Measurements from ENCODE around the gene TRMT5. TPM values are rescaled to one million over a fixed set of nuclear protein-coding genes. Genes with fewer than 3 reads are reported as not detected.

TRMT5 gene
- total RNA-seq, 1 donor, result 2.7 TPM

DNA sequence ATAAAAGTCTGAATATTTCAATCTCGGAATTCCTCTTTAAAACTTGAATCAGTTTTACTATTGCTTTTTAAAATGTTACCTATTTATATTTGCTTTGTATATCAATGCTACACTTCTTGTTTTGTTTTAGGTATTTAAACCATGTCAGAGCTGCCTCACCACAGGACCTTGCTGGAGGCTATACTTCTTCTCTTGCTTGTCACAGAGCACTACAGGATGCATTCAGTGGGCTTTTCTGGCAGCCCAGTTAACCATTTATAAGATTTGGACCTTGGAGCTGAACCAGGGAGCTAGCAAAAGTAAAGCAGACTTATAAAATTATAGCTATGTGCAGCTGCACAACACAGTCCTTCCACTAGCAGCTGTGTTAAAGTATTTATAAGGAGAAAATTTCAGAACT lies 12.8 kb downstream of the TRMT5 start:
- no peak for DNase-seq (ENCODE audit: low read depth in 2 of 3, low spot score in 2 of 3)

DNA sequence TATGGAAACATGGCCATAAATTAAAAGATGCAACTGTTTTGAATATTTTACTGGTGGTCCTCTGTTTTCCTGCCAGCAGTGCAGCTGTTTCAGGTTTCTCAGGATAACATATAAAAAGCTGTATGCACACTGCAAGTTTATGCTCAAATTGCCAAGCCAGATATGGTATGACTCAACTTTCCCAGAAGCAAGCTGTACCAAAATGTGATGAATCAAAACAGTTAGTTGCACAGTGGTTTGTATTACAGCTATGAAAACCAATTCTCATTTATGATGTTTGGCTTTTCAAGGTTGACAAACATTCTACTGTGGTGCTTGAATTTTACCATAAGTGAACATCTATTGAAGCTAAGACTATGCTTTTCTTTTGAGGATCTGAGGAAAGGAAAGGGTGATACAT lies 15.5 kb downstream of the TRMT5 start:
- no peak for DNase-seq (ENCODE audit: low read depth in 2 of 3, low spot score in 2 of 3)

DNA sequence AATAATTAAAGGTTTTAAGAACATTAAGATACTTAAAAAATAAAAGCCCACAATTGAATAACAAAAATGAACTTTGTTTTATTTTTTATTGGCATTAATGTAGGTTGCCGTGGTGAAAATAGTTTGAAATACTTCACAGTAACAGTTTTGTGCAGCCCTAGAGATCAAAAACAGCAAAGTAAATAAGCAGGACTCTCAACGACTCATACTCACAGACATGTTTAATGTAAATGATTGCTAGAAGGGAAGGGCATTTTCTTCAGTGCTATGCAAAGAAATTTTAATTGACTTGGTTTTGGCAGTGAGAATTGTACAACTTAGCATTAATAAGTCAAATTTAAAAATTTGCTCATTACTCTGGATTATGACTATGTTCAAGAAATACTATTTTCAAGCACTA lies 16.0 kb downstream of the TRMT5 start:
- no peak for DNase-seq (ENCODE audit: low read depth in 2 of 3, low spot score in 2 of 3)

DNA sequence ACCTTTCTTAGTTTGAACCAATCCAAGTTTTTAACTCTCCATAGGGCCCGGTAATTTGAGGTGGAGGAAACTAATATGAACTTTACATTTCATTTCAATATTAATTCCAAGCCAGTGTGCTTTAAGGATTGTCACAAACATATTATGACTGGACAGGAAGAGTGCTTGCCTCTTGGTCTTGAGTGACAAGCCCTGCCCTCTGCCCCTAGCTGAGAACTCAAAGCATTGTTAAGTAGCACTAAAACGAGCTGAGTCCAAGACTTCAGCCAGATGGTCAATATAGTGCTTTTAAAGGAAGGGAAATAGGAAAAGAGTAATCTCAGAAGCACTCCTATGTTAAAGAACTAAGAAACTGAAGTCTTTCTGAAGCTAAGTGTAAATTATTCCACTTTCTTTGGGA lies 17.1 kb downstream of the TRMT5 start:
- DNase-seq (ENCODE audit: low read depth in 2 of 3, low spot score in 2 of 3), result no peak

DNA sequence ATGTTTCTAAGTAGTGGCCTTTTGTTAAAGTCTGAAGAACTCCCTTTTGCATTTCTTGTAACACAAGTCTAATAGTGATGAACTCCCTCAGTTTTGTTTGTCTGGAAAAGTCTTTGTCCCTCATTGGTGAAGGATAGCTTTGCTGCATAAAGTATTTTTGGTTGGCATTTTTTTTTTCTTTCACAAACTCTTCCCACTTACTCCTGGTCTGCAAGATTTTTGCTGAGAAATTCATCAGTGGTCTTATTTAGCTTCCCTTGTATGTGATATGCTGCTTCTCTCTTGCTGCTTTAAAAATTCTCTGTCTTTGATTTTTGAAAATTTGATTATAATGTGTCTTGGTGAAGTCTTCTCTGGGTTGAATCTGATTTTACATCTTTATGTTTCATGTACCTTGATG lies 22.7 kb downstream of the TRMT5 start:
- peak in 2 of 3 donors; percentile 8 to 32 for DNase-seq (ENCODE audit: low read depth in 2 of 3, low spot score in 2 of 3)

DNA sequence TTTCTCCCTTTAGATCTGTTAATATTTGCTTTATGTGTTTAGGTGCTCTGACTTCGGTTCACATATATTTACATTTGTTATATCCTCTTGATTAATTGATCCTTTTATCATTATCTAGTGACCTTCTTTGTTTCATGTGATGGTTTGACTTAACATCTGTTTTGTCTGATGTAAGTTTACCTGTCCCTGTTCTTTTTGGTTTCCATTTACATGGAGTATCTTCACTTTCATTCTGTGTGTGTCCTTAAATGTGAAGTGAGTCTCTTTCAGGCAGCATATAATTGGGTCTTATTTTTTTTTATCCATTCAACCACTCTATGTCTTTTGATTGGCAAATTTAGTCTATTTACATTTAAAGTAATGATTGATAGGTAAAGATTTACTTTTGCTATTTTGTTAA lies 24.2 kb downstream of the TRMT5 start:
- DNase-seq (ENCODE audit: low read depth in 2 of 3, low spot score in 2 of 3), result no peak

DNA sequence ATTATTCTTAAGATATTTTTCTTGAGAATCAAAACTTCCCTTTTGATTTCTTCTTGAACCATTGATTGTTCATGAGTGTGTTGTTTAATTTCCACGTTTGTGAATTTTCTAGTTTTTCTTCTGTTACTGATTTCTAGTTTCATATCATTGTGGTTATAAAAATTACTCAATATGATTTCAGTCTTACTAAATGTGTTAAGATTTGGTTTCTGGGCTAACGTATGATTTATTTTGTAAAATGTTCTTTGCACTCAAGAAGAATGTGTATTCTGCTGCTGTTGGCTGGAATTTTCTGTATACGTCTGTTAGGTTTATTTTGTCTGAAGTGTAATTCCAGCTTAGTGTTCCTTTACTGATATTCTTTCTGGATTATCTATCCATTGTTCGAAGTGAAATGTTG lies 24.7 kb downstream of the TRMT5 start:
- DNase-seq (ENCODE audit: low read depth in 2 of 3, low spot score in 2 of 3), result no peak

DNA sequence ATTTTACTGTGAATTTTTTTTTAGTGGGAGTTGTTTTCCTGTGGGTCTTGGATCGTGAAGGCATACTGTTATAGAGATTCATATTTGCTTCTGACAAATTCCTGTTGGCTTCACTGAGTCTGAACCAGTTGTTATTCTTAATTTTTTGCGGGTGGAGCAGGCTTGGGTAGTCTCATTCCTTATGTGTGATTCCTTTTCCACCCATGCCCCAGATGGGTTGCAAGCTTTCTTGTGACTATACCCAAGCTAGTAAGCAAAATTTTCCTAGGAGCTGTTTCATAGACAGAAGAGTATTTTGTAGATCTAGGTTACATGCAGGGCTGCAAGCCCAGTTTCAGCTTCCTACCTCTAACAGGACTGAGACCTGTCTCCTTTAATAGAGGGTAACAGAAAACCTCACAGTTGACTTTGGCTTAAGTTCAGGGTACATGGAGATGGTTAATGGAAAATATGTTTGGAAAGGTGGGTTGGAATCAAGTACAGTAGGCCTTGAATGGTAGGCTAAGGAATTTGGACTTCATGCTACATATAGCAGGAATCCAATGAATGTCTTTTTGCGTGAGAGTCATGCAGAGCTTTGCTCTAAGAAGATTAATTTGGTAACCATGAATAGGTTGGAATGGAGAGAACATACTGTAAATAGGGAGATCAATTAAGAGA lies 29.0 kb downstream of the TRMT5 start:
- no peak for DNase-seq (ENCODE audit: low read depth in 2 of 3, low spot score in 2 of 3)

DNA sequence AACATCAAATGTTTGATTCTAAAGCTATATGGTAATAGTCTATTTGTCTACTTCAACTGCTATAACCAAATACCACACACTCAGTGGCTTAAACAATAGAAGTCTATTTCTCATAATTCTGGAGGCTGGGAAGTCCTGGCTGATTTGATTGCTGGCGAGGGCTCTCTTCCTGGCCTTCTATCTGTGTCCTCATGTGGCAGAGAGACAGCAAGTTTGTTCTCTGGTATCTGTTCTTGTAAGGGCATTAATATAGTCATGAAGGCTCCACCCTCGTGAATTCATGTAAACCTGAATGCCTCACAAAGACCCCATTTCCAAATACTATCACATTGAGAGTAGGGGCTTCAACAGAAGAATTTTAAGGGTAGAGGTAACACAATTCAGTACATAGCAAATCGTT lies 34.1 kb downstream of the TRMT5 start:
- no peak for DNase-seq (ENCODE audit: low read depth in 2 of 3, low spot score in 2 of 3)

DNA sequence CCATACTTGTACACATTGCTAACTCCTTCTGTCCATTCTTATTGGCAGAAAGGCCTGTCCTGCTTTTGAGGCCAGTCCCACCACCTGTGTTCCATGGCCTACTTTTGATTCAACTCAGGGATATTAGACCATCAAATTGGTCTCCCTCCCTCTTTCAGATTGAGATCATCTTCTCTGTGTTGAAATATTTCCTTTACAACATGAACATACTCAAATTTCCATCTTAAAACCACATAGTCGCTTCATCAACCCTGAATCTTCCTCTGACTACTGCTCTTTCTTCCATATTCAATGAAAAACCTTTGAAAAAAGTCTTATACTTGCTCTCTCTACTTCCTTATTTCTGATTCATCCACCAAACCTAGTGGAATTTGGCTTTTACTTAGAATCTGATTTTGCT lies 34.9 kb downstream of the TRMT5 start:
- DNase-seq (ENCODE audit: low read depth in 2 of 3, low spot score in 2 of 3), result no peak

DNA sequence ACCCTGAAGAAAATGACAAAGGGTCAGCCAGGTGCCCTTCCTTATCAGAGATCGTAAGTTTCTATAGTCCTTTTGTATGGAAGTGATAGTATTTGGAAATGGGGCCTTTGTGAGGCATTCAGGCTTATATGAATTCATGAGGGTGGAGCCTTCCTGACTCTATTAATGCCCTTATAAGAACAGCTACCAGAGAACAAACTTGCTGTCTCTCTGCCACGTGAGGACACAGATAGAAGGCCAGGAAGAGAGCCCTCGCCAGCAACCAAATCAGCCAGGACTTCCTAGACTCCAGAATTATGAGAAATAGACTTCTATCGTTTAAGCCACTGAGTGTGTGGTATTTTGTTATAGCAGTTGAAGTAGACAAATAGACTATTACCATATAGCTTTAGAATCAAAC lies 36.7 kb downstream of the TRMT5 start:
- no peak for DNase-seq (ENCODE audit: low read depth in 2 of 3, low spot score in 2 of 3)

DNA sequence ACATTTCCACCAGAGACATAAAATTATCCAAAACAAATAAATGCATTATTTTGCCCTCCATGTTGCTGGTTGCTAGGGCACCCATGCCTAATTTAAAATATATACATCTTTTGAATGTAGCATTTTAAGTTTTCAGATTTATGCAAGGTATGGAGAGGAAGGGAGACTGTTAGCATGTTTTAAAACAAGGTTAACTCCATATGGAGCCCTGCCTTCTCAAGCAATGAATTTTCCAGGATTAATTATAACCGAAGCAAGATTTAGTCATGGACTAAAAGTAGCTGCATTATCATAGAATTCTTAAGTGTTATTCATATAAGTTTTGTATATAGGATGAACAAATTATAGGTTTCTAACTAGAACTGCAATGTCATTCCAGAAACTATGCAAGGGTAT lies 37.2 kb downstream of the TRMT5 start:
- DNase-seq (ENCODE audit: low read depth in 2 of 3, low spot score in 2 of 3), result no peak

DNA sequence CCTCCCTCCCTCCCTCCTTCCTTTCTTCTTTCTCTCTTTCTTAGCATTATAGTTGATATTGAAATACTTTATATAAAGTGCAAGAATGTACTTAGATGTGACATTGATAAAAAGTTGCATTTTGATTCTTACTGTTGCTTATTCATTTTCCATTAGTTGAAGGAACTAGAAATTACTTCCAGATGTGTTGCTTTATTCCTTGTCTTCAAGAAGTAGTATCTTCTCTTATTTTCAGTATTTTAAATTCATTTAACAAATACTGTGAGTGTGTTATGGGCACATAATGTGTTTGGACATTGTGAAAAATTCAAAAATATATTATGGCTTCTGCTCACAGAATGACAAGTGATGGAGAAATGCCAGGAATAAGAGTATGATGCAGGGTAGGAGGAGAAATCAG lies 45.6 kb downstream of the TRMT5 start:
- DNase-seq (ENCODE audit: low read depth in 2 of 3, low spot score in 2 of 3), result no peak

DNA sequence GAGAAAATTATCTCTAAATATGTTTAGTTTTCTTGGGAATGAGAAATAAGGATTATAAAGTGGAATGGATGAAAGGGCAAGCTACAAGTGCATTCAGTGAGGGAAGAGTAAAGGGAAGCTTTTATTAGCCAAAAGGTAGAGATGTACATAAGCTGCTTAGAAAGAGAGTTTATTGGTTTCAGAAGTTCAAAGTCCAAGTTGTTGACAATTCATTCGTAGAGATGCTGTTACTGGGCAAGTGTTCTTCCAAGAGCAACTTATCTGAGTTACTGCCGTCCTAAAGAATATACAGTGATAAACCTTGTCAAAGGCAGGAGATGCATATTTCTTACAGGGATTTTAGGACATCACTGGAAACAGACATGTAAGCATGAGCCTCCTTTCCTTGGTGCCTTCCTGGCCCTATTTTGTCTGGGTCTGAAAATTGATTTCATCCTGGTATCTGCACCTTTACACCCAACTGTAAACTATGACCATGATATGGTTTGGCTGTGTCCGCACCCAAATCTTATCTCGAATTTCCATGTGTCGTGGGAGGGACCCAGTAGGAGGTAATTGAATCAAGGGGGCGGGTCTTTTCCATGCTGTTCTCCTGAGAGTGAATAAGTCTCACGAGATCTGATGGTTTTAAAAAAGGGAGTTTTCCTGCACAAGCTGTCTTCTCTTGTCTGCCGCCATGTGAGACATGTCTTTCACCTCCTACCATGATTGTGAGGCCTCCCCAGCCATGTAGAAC lies 46.8 kb downstream of the TRMT5 start:
- DNase-seq (ENCODE audit: low read depth in 2 of 3, low spot score in 2 of 3), result no peak

DNA sequence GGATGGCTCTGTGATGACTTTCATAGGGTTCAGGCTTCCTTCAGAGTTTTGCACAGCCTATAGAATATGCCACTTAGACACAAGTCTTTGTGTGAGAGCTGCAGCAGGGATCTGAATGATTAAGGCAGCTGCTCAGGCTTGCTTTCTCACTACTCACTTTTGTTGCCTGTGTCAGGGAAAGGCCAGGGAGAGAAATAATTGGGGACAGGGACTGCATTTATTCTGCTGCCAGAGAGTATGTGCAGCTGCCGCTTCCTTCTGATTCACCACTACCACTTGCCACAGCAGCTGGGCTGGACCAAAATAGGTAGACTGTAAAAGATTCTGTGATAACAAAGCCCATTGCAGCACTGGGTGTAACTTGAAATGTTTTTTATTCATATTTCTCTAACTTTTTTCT lies 49.7 kb downstream of the TRMT5 start:
- DNase-seq (ENCODE audit: low read depth in 2 of 3, low spot score in 2 of 3), result no peak

DNA sequence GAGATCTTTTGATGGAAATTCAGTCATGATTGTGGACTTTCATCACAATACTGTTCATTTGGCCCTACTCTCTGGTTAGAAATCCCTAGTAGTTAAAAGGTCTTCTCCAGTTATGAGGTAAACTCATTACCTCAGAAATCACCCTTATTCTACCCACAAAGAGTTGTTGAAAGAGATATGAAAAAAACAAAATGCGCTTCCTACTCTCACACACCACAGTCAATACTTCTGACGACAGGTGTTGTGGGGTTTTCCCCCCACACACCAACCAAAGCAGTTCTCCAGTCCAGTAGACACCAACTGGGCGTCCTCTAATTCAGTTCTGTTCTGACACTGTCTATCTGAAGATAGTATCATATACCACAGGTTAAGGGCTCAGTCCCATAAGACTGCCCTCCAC lies 54.9 kb downstream of the TRMT5 start:
- no peak for DNase-seq (ENCODE audit: low read depth in 2 of 3, low spot score in 2 of 3)

DNA sequence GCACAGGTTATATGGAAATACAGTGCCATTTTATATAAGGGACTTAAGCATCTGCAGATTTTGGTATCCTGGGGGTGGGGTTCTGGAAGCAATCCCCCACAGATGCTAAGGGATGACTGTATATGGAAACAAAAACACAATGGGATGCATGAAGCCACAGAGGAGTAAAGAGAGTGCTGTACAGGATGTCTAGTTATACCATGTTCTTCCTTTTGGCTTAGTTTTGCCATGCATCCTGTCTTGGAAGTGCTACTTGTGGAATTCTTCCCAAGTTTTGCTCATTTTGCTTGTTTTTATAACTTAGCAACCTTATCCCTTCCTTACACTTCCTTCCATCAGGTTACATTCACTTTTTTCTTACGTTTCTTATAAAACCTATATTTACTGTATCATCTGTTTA lies 55.6 kb downstream of the TRMT5 start:
- DNase-seq (ENCODE audit: low read depth in 2 of 3, low spot score in 2 of 3), result no peak

DNA sequence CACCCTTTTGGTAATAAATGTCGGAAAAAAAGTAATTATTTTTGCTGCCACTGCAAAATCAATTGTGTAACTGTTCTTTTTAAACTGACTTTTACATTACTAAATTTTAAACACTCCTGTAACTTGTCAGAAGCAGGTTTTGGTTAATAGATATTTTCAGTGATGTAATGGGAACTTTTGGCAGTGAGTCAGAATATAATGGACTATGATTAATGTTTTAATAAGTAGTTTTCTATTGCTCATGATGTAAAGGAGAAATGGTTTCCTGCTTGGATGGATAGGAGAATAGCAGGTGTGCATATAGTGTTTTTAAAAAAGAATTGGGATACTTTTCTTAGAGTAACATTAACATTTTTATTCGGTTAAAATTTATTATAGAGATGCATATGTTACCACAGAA lies 58.8 kb downstream of the TRMT5 start:
- no peak for DNase-seq (ENCODE audit: low read depth in 2 of 3, low spot score in 2 of 3)

Small RNAs within 50 kb of the gene (small RNA-seq; reads per million reads assigned to genes)
- gene RNU6-398P, result not detected

Other genes starting within 250 kb of the TRMT5 start
- 14.3 TPM for gene MNAT1, start 246.3 kb downstream of the TRMT5 start, total RNA-seq
- gene SLC38A6, start 166 bp upstream of the TRMT5 start, total RNA-seq, result 4.8 TPM